PC-3 (cell line): ENCODE data around the gene PABPC1L. TPM values are rescaled to one million over a fixed set of nuclear protein-coding genes. Genes with fewer than 3 reads are reported as not detected.

ENCODE experiments used
- ATAC-seq: fragments of 200-7000 bp; cut with Tn5 transposase; 2 replicates; pipeline ENCODE4 v1.9.1; 2020; ENCODE audit warnings: mild to moderate bottlenecking, moderate library complexity
- BruUV-seq: library from RNA; stranded (reverse); fragments of 400-500 nt; replicated peaks from 2 replicates; lab custom pipeline; 2021; lab: Mats Ljungman, UMichigan
- CTCF ChIA-PET: fragments of 300-600 bp; sonication (Branson Sonifier 250); formaldehyde crosslinking; loops from one replicate; lab custom pipeline; 2022; ENCODE audit warnings: antibody characterized with exemption; lab: Charles Lee
- POLR2A ChIA-PET: fragments of 300-600 bp; sonication (Branson Sonifier 250); formaldehyde crosslinking; loops from one replicate; lab custom pipeline; 2022; ENCODE audit warnings: antibody characterized with exemption; ENCODE audit not compliant: unreplicated experiment; lab: Charles Lee
- DNase-seq: peaks from one replicate; pipeline ENCODE4 v3.0.0-alpha.2; 2015
- H2AFZ ChIP-seq: fragments of 300-600 bp; sonication (generic); 2 replicates; pipeline ENCODE4 v1.6.0; 2016; ENCODE audit warnings: antibody characterized with exemption, low read length
- H3F3A ChIP-seq: fragments of 300-600 bp; sonication (generic); one replicate; pipeline ENCODE4 v1.6.0; 2017; ENCODE audit warnings: antibody characterized with exemption, low read length, control low read depth, mild to moderate bottlenecking; ENCODE audit not compliant: unreplicated experiment
- H3K27ac ChIP-seq: fragments of 300-600 bp; sonication (generic); 2 replicates; pipeline ENCODE4 v1.5.1; 2016; ENCODE audit warnings: mild to moderate bottlenecking, low read length
- H3K27me3 ChIP-seq: fragments of 300-600 bp; sonication (generic); 2 replicates; pipeline ENCODE4 v1.6.1; 2016; ENCODE audit warnings: low read length, mixed read lengths
- H3K36me3 ChIP-seq: fragments of 300-600 bp; sonication (generic); 2 replicates; pipeline ENCODE4 v1.6.1; 2016; ENCODE audit warnings: low read depth, mixed run types, low read length, mixed read lengths
- H3K4me1 ChIP-seq: fragments of 300-600 bp; sonication (generic); 2 replicates; pipeline ENCODE4 v1.5.1; 2016; ENCODE audit warnings: low read length; ENCODE audit not compliant: insufficient read depth
- H3K4me2 ChIP-seq: fragments of 300-600 bp; sonication (generic); 2 replicates; pipeline ENCODE4 v1.6.0; 2016; ENCODE audit warnings: low read length
- H3K4me3 ChIP-seq: fragments of 300-600 bp; sonication (generic); 2 replicates; pipeline ENCODE4 v1.5.1; 2016; ENCODE audit warnings: mild to moderate bottlenecking, low read length, mixed read lengths
- H3K79me2 ChIP-seq: fragments of 300-600 bp; sonication (generic); 2 replicates; pipeline ENCODE4 v1.6.1; 2017; ENCODE audit warnings: low read length, mixed read lengths
- H3K9ac ChIP-seq: fragments of 300-600 bp; sonication (generic); 2 replicates; pipeline ENCODE4 v1.6.0; 2016; ENCODE audit warnings: mild to moderate bottlenecking, low read length
- H3K9me2 ChIP-seq: fragments of 300-600 bp; sonication (generic); replicated peaks from 2 replicates; pipeline ENCODE4 v1.6.1; 2016; ENCODE audit warnings: mixed run types, low read length, mixed read lengths
- H3K9me3 ChIP-seq: fragments of 300-600 bp; sonication (generic); 2 replicates; pipeline ENCODE4 v1.6.1; 2016; ENCODE audit warnings: low read length, mixed read lengths
- H4K20me1 ChIP-seq: fragments of 300-600 bp; sonication (generic); 2 replicates; pipeline ENCODE4 v1.6.1; 2016; ENCODE audit warnings: low read length, mixed read lengths
- CTCF ChIP-seq: fragments of 300-600 bp; sonication (generic); conservative IDR thresholded peaks from 2 replicates; pipeline ENCODE4 v1.5.1; 2017; ENCODE audit warnings: antibody characterized with exemption, low read depth, mild to moderate bottlenecking, low read length
- EZH2 ChIP-seq: fragments of 300-600 bp; sonication (generic); IDR thresholded peaks from one replicate; pipeline ENCODE4 v1.6.1; 2017; ENCODE audit warnings: antibody characterized with exemption, mild to moderate bottlenecking, low read length; ENCODE audit not compliant: unreplicated experiment
- EZH2phosphoT487 ChIP-seq: fragments of 300-600 bp; sonication (generic); IDR thresholded peaks from 2 replicates; pipeline ENCODE4 v1.6.1; 2018; ENCODE audit warnings: mild to moderate bottlenecking, antibody characterized with exemption, low read length, borderline replicate concordance
- intact Hi-C: fragments of 100-400 bp; cut with micrococcal nuclease; formaldehyde crosslinking; loops from 2 replicates; pipeline ENCODE4 v1.9.0; 2023
- total RNA-seq: library from RNA; depleted of rRNA; stranded (reverse); fragments of >200 nt; gene quantifications from 2 replicates; pipeline ENCODE4 v1.2.3, GENCODE V29; 2014

The PABPC1L gene
- total RNA-seq, 1 experiment from 2014 or later, result 32.0 TPM

DNA sequence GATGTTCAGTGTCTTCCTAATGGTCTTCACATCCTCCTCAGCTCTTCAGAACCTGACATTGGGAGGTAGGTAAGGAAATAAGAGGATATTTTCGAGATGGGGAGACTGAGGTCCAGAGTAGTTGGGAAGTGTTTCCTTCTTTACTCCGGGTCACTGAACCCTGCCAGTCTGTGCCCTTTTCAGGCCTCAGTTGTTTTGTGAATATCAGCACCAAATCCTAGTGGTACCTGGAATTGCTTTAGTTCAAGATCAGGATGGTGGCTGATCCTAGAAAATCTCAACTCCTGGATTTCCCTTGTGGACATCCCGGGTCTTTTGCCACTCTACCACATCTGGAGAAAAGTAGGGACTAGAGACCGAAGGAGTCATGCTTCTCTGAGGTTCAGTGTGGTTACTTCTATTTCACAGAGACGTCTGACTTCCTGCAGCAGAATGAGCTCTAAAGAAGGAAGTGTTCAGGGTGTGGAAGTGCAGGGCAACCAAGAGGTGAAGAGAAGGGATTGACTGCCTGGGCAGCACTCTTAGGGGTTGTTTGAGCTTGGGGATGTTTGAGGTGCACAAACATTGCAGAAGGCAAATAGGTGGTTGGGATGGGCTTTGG lies 57.4 kb downstream of the PABPC1L start:
- Histone ChIP-seq H3K9me2 (no peaks in the 10 kb centered on the region), H3K4me2 (peak overlapping the region; percentile 96), H3F3A (peaks cover 2% of the 10 kb centered on the region), H3K9ac (peak overlapping the region; percentile 82), H3K27ac (no peak overlapping the region), H3K79me2 (peaks cover 58% of the 10 kb centered on the region), H3K36me3 (no peaks in the 10 kb centered on the region; the same call in 1 of the 2 replicates), H3K9me3 (no peaks in the 10 kb centered on the region), H3K27me3 (no peaks in the 10 kb centered on the region), H4K20me1 (0 out of 2 replicates have a peak, but pooled peaks cover 4% of the 10 kb centered on the region), H3K4me3 (peak overlapping the region; percentile 96), H3K4me1 (peaks cover 35% of the 10 kb centered on the region), H2AFZ (peak overlapping the region; percentile 97; the same call in 1 of the 2 replicates)
- ChIA-PET POLR2A (interaction anchor here (0.5 kb wide), 1 partner anchor 21 kb away, joined by 12 read pairs; no protein-coding TSS in a partner anchor), CTCF (interaction anchor here (0.6 kb wide), 3 partner anchors 19 to 124 kb away, joined by 3 to 5 read pairs (median 4); no protein-coding TSS in a partner anchor)
- peak; percentile 15; the same call in 1 of the 2 replicates for ATAC-seq
- BruUV-seq, result TSS peak; percentile 32
- TF ChIP-seq EZH2phosphoT487 (no peak), CTCF (no peak)
- intact Hi-C loops, result no loop called here
- DNase-seq, result peak; percentile 29

DNA sequence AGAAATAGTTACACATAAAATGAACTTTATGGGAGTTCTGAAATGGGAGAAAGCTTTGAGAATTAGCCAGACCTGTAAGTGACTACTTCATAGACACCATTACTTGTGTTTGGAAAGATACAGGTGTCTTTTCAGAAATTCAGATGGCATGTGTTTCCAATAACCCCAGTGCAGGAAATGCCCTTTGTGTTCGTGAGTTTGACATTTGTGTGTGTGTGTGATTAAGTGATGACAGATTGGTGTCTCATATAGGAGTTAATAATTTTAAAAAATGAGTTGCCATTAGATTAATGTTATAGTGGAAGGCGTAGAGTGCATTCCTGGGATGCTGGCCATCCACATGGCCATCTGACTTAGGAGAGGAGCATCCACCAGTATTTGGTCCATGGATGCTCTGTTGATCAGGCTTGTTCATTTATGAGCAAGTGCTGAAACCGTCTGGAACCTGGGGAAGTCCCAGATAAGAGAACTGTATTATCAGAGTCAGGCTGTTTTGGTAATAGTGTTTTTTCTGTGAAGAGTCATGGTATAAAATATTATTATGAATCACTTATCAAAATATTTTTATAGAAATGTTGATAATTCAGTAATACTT lies 59.5 kb downstream of the PABPC1L start:
- ChIA-PET POLR2A (no interaction called here), CTCF (no interaction called here)
- DNase-seq (no peak), ATAC-seq (no peak)
- TF ChIP-seq CTCF, result no peak
- TF ChIP-seq EZH2, result no peak
- TF ChIP-seq EZH2phosphoT487, result no peak
- Histone ChIP-seq H3K27ac (no peak overlapping the region), H3K27me3 (no peaks in the 10 kb centered on the region), H3K9me2 (no peaks in the 10 kb centered on the region), H3K4me3 (no peak overlapping the region), H3K79me2 (peaks cover 58% of the 10 kb centered on the region), H4K20me1 (0 out of 2 replicates have a peak, but pooled peaks cover 4% of the 10 kb centered on the region), H3K4me2 (peak overlapping the region; percentile 20), H3K4me1 (peaks cover 43% of the 10 kb centered on the region), H3K36me3 (peaks cover 8% of the 10 kb centered on the region; the same call in 1 of the 2 replicates), H2AFZ (no peak overlapping the region), H3K9me3 (no peaks in the 10 kb centered on the region), H3F3A (peaks cover 13% of the 10 kb centered on the region), H3K9ac (no peak overlapping the region)
- BruUV-seq, result no TSS peak
- intact Hi-C loops, result no loop called here
